Activated gamma-delta T cell treated with Interleukin-2 at 50 U/mL for 16 hours (primary cell): Measurements from ENCODE around the gene FGF14.

Source experiments
- DNase-seq: peaks from one replicate; pipeline ENCODE4 v3.0.0-alpha.2; 2020

FGF14 gene

GRCh38 chr13:101698400-101698799 is 703.4 kb downstream of the FGF14 start:
- no peak for DNase-seq

- DNase-seq, result no peak
These were observed 704.1 kb downstream of the FGF14 start for GRCh38 chr13:101697745-101698144.

- no peak for DNase-seq
These were observed 705.9 kb downstream of the FGF14 start for GRCh38 chr13:101695870-101696516.

- DNase-seq, result no peak
These were observed 710.4 kb downstream of the FGF14 start for GRCh38 chr13:101691341-101691860.

- DNase-seq, result no peak
These were observed 711.0 kb downstream of the FGF14 start for GRCh38 chr13:101690871-101691270.

- no peak for DNase-seq
These were observed 715.8 kb downstream of the FGF14 start for GRCh38 chr13:101686003-101686402.

GRCh38 chr13:101681834-101682233 is 720.0 kb downstream of the FGF14 start:
- DNase-seq, result no peak

GRCh38 chr13:101673360-101674105 is 728.3 kb downstream of the FGF14 start:
- no peak for DNase-seq

GRCh38 chr13:101661839-101662238 is 740.0 kb downstream of the FGF14 start:
- no peak for DNase-seq
